Neural cell (in vitro differentiated cells): ENCODE data around the gene SND1. TPM values are rescaled to one million over a fixed set of nuclear protein-coding genes. Genes with fewer than 3 reads are reported as not detected.

ENCODE experiments used
- H2AFZ ChIP-seq: fragments of 200-600, 300-800 bp; sonication (generic), shearing (Covaris generic); 2 replicates; pipeline ENCODE4 v1.6.0; 2014; ENCODE audit warnings: low read depth, mild to moderate bottlenecking, antibody characterized with exemption, low read length, moderate library complexity
- H3F3A ChIP-seq: fragments of 200-600 bp; shearing (Covaris generic); 2 replicates; pipeline ENCODE4 v1.6.1; 2016; ENCODE audit warnings: mild to moderate bottlenecking, moderate library complexity, mixed read lengths, antibody characterized with exemption, low read length; ENCODE audit not compliant: insufficient read depth, poor library complexity, severe bottlenecking
- H3K27ac ChIP-seq: fragments of 200-600, 300-800 bp; sonication (generic), shearing (Covaris generic); 2 replicates; pipeline ENCODE4 v1.5.1; 2014; ENCODE audit warnings: mild to moderate bottlenecking, low read length, moderate library complexity
- H3K27me3 ChIP-seq: fragments of 300-800, 200-600 bp; sonication (generic), shearing (Covaris generic); 2 replicates; pipeline ENCODE4 v1.6.0; 2014; ENCODE audit warnings: mild to moderate bottlenecking, low read depth, low read length, moderate library complexity; ENCODE audit not compliant: insufficient read depth
- H3K36me3 ChIP-seq: fragments of 300-800, 200-600 bp; sonication (generic), shearing (Covaris generic); 2 replicates; pipeline ENCODE4 v1.5.1; 2014; ENCODE audit warnings: mild to moderate bottlenecking, antibody characterized with exemption, low read length, moderate library complexity; ENCODE audit not compliant: insufficient read depth
- H3K4me2 ChIP-seq: fragments of 300-800, 200-600 bp; sonication (generic), shearing (Covaris generic); 2 replicates; pipeline ENCODE4 v1.6.0; 2014; ENCODE audit warnings: mild to moderate bottlenecking, low read length
- H3K4me3 ChIP-seq: fragments of 300-800, 200-600 bp; sonication (generic), shearing (Covaris generic); 2 replicates; pipeline ENCODE4 v1.5.1; 2014; ENCODE audit warnings: mild to moderate bottlenecking, low read length, moderate library complexity
- H3K79me2 ChIP-seq: fragments of 200-600 bp; shearing (Covaris generic); replicated peaks from 2 replicates; pipeline ENCODE4 v1.6.0; 2014; ENCODE audit warnings: mild to moderate bottlenecking, low read length, moderate library complexity; ENCODE audit not compliant: insufficient read depth
- H3K9ac ChIP-seq: fragments of 300-800, 200-600 bp; sonication (generic), shearing (Covaris generic); 2 replicates; pipeline ENCODE4 v1.6.1; 2016; ENCODE audit warnings: mild to moderate bottlenecking, low read length, mixed read lengths
- H3K9me2 ChIP-seq: fragments of 200-600 bp; shearing (Covaris generic); 2 replicates; pipeline ENCODE4 v1.6.1; 2016; ENCODE audit warnings: mild to moderate bottlenecking, low read length, mixed read lengths; ENCODE audit not compliant: insufficient read depth
- H3K9me3 ChIP-seq: fragments of 200-600, 300-800 bp; sonication (generic), shearing (Covaris generic); 2 replicates; pipeline ENCODE4 v1.6.1; 2016; ENCODE audit warnings: mild to moderate bottlenecking, mixed run types, low read length, moderate library complexity, mixed read lengths
- H4K20me1 ChIP-seq: fragments of 200-600 bp; shearing (Covaris generic); 2 replicates; pipeline ENCODE4 v1.6.1; 2016; ENCODE audit warnings: mild to moderate bottlenecking, mixed run types; ENCODE audit not compliant: insufficient read depth
- EP300 ChIP-seq: fragments of 450-650 bp; conservative IDR thresholded peaks from 2 replicates; pipeline ENCODE4 v1.6.1; 2014; ENCODE audit warnings: antibody characterized with exemption, mild to moderate bottlenecking, moderate library complexity; ENCODE audit not compliant: poor library complexity, severe bottlenecking
- EZH2 ChIP-seq: fragments of 200-600, 300-800 bp; shearing (Covaris generic), sonication (generic); IDR thresholded peaks from 2 replicates; pipeline ENCODE4 v1.6.1; 2014; ENCODE audit warnings: antibody characterized with exemption, low read length, borderline replicate concordance, mild to moderate bottlenecking; ENCODE audit not compliant: insufficient read depth, poor library complexity, severe bottlenecking
- MXI1 ChIP-seq: fragments of 450-650 bp; conservative IDR thresholded peaks from 2 replicates; pipeline ENCODE4 v1.6.1; 2014; ENCODE audit warnings: antibody characterized with exemption, mild to moderate bottlenecking; ENCODE audit not compliant: poor library complexity, severe bottlenecking
- POLR2AphosphoS5 ChIP-seq: IDR thresholded peaks from 2 replicates; pipeline ENCODE4 v1.6.1; 2012
- RAD21 ChIP-seq: fragments of 450-650 bp; conservative IDR thresholded peaks from 2 replicates; pipeline ENCODE4 v1.6.1; 2014; ENCODE audit warnings: antibody characterized with exemption, mild to moderate bottlenecking, moderate library complexity
- SMC3 ChIP-seq: fragments of 450-650 bp; conservative IDR thresholded peaks from 2 replicates; pipeline ENCODE4 v1.6.1; 2014; ENCODE audit warnings: antibody characterized with exemption, mild to moderate bottlenecking, moderate library complexity; ENCODE audit not compliant: poor library complexity
- TAF1 ChIP-seq: IDR thresholded peaks from 2 replicates; pipeline ENCODE4 v1.6.1; 2012; ENCODE audit warnings: low read depth
- polyA plus RNA-seq: library from polyadenylated mRNA; depleted of rRNA; stranded (reverse); fragments of >200 nt; gene quantifications from 2 replicates; pipeline ENCODE4 v1.2.3, GENCODE V29; 2014
- TF ChIP-seq, protein P1 (sequence below): IDR thresholded peaks from 2 replicates; pipeline ENCODE4 v1.6.1; 2012; ENCODE audit warnings: borderline replicate concordance
- TF ChIP-seq, protein P2 (sequence below): fragments of 450-650 bp; IDR thresholded peaks from 2 replicates; pipeline ENCODE4 v1.5.1; 2014; ENCODE audit warnings: antibody characterized with exemption, mild to moderate bottlenecking, moderate library complexity; ENCODE audit not compliant: poor library complexity, severe bottlenecking

SND1 gene
- polyA plus RNA-seq, 1 donor from 2014 or later, result 37.4 TPM

DNA sequence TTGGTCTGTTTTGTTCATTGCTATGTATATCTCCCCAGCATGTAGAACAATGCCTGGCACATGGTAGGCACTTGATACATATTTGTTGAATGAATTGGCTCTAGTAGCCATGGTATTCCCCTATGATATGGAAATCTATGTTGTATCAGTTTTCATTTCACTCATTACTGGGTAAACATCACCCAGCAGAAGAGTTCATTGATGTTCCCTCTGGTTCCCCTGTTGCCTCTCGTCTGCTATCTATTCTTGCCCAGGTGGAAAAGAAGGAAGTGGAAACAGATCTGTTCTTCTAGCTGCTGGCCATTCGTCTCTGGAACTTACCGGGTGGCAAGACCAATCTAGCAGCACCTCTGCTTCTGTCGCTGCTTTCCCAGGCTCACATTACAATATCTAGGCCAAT, 307.8 kb downstream of the SND1 start:
- Histone ChIP-seq H3K4me2 (no peak overlapping the region), H3K9ac (no peak overlapping the region), H3K4me3 (no peak overlapping the region), H3K79me2 (no peaks in the 10 kb centered on the region), H3F3A (no peaks in the 10 kb centered on the region), H4K20me1 (no peaks in the 10 kb centered on the region), H3K36me3 (no peaks in the 10 kb centered on the region), H3K27ac (no peak overlapping the region), H2AFZ (no peak overlapping the region), H3K9me3 (no peaks in the 10 kb centered on the region), H3K27me3 (no peaks in the 10 kb centered on the region), H3K9me2 (no peaks in the 10 kb centered on the region)
- TF ChIP-seq RAD21 (no peak), MXI1 (no peak), EZH2 (no peak), EP300 (no peak), TAF1 (no peak), POLR2AphosphoS5 (no peak), SMC3 (no peak)
- TF ChIP-seq, protein P1, sequence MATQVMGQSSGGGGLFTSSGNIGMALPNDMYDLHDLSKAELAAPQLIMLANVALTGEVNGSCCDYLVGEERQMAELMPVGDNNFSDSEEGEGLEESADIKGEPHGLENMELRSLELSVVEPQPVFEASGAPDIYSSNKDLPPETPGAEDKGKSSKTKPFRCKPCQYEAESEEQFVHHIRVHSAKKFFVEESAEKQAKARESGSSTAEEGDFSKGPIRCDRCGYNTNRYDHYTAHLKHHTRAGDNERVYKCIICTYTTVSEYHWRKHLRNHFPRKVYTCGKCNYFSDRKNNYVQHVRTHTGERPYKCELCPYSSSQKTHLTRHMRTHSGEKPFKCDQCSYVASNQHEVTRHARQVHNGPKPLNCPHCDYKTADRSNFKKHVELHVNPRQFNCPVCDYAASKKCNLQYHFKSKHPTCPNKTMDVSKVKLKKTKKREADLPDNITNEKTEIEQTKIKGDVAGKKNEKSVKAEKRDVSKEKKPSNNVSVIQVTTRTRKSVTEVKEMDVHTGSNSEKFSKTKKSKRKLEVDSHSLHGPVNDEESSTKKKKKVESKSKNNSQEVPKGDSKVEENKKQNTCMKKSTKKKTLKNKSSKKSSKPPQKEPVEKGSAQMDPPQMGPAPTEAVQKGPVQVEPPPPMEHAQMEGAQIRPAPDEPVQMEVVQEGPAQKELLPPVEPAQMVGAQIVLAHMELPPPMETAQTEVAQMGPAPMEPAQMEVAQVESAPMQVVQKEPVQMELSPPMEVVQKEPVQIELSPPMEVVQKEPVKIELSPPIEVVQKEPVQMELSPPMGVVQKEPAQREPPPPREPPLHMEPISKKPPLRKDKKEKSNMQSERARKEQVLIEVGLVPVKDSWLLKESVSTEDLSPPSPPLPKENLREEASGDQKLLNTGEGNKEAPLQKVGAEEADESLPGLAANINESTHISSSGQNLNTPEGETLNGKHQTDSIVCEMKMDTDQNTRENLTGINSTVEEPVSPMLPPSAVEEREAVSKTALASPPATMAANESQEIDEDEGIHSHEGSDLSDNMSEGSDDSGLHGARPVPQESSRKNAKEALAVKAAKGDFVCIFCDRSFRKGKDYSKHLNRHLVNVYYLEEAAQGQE, result no peak
- TF ChIP-seq, protein P2, sequence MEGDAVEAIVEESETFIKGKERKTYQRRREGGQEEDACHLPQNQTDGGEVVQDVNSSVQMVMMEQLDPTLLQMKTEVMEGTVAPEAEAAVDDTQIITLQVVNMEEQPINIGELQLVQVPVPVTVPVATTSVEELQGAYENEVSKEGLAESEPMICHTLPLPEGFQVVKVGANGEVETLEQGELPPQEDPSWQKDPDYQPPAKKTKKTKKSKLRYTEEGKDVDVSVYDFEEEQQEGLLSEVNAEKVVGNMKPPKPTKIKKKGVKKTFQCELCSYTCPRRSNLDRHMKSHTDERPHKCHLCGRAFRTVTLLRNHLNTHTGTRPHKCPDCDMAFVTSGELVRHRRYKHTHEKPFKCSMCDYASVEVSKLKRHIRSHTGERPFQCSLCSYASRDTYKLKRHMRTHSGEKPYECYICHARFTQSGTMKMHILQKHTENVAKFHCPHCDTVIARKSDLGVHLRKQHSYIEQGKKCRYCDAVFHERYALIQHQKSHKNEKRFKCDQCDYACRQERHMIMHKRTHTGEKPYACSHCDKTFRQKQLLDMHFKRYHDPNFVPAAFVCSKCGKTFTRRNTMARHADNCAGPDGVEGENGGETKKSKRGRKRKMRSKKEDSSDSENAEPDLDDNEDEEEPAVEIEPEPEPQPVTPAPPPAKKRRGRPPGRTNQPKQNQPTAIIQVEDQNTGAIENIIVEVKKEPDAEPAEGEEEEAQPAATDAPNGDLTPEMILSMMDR, result no peak

DNA sequence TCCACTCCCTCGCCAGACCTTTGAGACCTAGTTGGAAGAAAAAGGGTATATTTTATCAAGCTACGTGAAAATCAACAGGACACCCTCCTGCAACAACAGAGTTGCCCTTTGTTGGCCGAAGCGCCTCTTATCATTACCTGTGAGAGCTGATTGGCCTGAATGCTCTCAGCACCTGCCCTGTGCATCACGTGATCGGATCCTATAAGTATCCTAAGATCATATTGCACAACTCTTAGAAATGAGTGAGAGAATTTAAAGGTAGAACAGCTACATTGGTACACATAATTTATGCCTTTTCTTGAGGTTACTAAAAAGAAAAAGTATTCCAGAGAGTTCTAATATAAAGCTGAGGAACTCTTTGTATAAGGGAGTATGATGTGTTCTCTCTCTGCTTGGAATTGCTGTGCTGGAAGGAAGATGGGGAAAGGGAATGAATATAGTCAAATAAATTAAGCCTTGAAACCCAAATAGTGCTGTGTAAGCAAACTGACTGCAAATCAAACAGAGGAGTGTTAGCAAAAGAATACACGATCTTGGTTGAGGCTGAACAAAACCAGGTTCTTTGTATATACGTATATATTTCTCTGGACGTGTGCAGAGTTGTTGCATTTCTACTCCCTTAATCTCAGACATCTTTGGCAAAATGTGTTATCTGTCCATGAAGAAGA, 309.9 kb downstream of the SND1 start:
- H3K27me3 ChIP-seq, result no peaks in the 10 kb centered on the region
- no peaks in the 10 kb centered on the region for H3K9me2 ChIP-seq
- no peaks in the 10 kb centered on the region for H3K36me3 ChIP-seq
- no peak overlapping the region for H3K9ac ChIP-seq
- TF ChIP-seq MXI1 (no peak), SMC3 (no peak), EZH2 (no peak), EP300 (no peak), RAD21 (no peak), TAF1 (no peak), POLR2AphosphoS5 (no peak)
- TF ChIP-seq, protein P2, result no peak
- TF ChIP-seq, protein P1, result no peak
- no peaks in the 10 kb centered on the region for H3F3A ChIP-seq
- H3K79me2 ChIP-seq, result no peaks in the 10 kb centered on the region
- H3K4me3 ChIP-seq, result no peak overlapping the region
- no peak overlapping the region for H3K4me2 ChIP-seq
- no peaks in the 10 kb centered on the region for H4K20me1 ChIP-seq
- no peak overlapping the region for H3K27ac ChIP-seq
- H3K9me3 ChIP-seq, result no peaks in the 10 kb centered on the region
- H2AFZ ChIP-seq, result no peak overlapping the region
